Gastroesophageal sphincter (tissue), 3 donors: Measurements from ENCODE around the gene TP53INP2.

Experiments used
- CTCF ChIP-seq, 4 experiments: fragments of 200-600 bp in 2 of 4; fragments of 450-650 bp in 2 of 4; sonication (generic) in 1 of 4; IDR thresholded peaks; one replicate each; pipeline ENCODE4 v1.5.1; 2017 to 2019; ENCODE audit warnings: antibody characterized with exemption in 4 of 4, mild to moderate bottlenecking in 2 of 4, moderate library complexity in 2 of 4
- POLR2A ChIP-seq, 2 donors: fragments of 450-650 bp; IDR thresholded peaks; one replicate each; pipeline ENCODE4 v1.6.1; 2017; ENCODE audit warnings: antibody characterized with exemption in 2 of 2, mild to moderate bottlenecking in 2 of 2, moderate library complexity in 1 of 2

GRCh38 chr20:34712525-34713192 lies 8.5 kb downstream of the TP53INP2 start:
- TF ChIP-seq CTCF (IDR thresholded peaks at IDR 0.05) (no peak), POLR2A (IDR thresholded peaks at IDR 0.05) (no peak)
